Mammary epithelial cell (primary cell): ENCODE results near the gene HOXA5.

Experiments
- CTCF ChIP-seq, 2 donors: IDR thresholded peaks in 1 of 2; conservative IDR thresholded peaks in 1 of 2; 2 replicates each; pipeline ENCODE4 v1.5.1; 2011 to 2012; ENCODE audit warnings: inconsistent platforms in 2 of 2, low read length in 2 of 2, mild to moderate bottlenecking in 2 of 2, control low read depth in 1 of 2, low read depth in 1 of 2; ENCODE audit not compliant: insufficient read depth in 1 of 2; ENCODE audit errors: extremely low read depth in 1 of 2
- EZH2 ChIP-seq: IDR thresholded peaks from 2 replicates; pipeline ENCODE4 v1.6.1; 2012; ENCODE audit warnings: low read length, inconsistent platforms, borderline replicate concordance

DNA sequence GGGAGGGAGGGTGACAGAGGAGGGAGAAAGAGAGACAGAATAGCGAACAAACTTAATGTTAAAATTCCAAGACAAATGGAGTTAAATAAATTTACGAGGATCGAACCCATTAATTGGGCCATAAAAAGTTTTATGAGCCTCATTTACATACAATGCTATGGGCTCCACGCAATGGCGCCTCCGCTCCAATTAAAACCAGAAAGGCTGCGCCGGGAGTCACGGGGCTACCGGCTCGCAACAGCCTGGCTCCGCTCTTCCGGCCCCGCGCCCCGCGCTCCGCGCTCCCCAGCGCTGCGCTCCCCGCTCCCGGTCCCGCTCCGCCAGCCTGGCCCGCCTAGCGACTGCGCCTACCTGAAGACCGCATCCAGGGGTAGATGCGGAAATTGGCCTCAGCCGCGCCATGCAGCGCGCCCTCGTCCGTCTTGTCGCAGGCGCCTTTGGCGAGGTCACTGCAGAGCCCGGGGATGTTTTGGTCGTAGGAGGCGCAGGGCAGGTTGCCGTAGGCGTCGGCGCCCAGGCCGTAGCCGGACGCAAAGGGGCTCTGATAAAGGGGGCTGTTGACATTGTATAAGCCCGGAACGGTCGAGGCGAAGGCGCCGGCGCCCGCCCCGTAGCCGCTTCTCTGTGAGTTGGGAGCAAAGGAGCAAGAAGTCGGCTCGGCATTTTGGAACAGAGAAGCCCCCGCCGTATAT is 12.5 kb upstream of the HOXA5 start:
- TF ChIP-seq CTCF (conservative IDR thresholded peaks at IDR 0.05 in 1 of 2, IDR thresholded peaks at IDR 0.05 in 1 of 2; ENCODE audit: extremely low read depth in 1 of 2, insufficient read depth in 1 of 2, low read depth in 1 of 2, low read length in 2 of 2) (no peak), EZH2 (no peak)
